T-helper 1 cell treated with Interleukin-12 subunit alpha and Interleukin-12 subunit beta and Interleukin-4 antibody, amounts not matched to agents 30 μg/mL and 1 μg/mL, for 36 hours (primary cell): ENCODE results near the gene P2RY13.

ENCODE experiments used
- H3K27ac Mint-ChIP-seq: one replicate; pipeline ENCODE4 v1.8.0; 2021; ENCODE audit warnings: mild to moderate bottlenecking, mixed read lengths
- H3K27me3 Mint-ChIP-seq: one replicate; pipeline ENCODE4 v1.8.0; 2021; ENCODE audit warnings: low read depth, mixed read lengths
- H3K36me3 Mint-ChIP-seq: one replicate; pipeline ENCODE4 v1.8.0; 2021; ENCODE audit warnings: low read depth, mixed read lengths
- H3K4me1 Mint-ChIP-seq: one replicate; pipeline ENCODE4 v1.8.0; 2021; ENCODE audit warnings: low read depth, mixed read lengths
- H3K4me3 Mint-ChIP-seq: one replicate; pipeline ENCODE4 v1.8.0; 2021; ENCODE audit warnings: mild to moderate bottlenecking, moderate library complexity, mixed read lengths
- H3K9me3 Mint-ChIP-seq: one replicate; pipeline ENCODE4 v1.8.0; 2021; ENCODE audit warnings: mixed read lengths

P2RY13 gene

GRCh38 chr3:151293127-151293526, 36.2 kb downstream of the P2RY13 start:
- Mint-ChIP-seq H3K4me1 (no peaks in the 10 kb centered on the region), H3K4me3 (no peak overlapping the region), H3K27ac (no peak overlapping the region), H3K9me3 (no peaks in the 10 kb centered on the region), H3K27me3 (peaks cover 47% of the 10 kb centered on the region), H3K36me3 (no peaks in the 10 kb centered on the region)

- no peaks in the 10 kb centered on the region for H3K36me3 Mint-ChIP-seq
- peaks cover 31% of the 10 kb centered on the region for H3K27me3 Mint-ChIP-seq
- no peak overlapping the region for H3K27ac Mint-ChIP-seq
- H3K4me1 Mint-ChIP-seq = no peaks in the 10 kb centered on the region
- no peaks in the 10 kb centered on the region for H3K9me3 Mint-ChIP-seq
- no peak overlapping the region for H3K4me3 Mint-ChIP-seq
Measured at GRCh38 chr3:151290673-151291072, 38.7 kb downstream of the P2RY13 start.

GRCh38 chr3:151289445-151289844, 39.9 kb downstream of the P2RY13 start:
- H3K4me1 Mint-ChIP-seq = peaks cover under 1% of the 10 kb centered on the region
- no peak overlapping the region for H3K27ac Mint-ChIP-seq
- no peaks in the 10 kb centered on the region for H3K9me3 Mint-ChIP-seq
- H3K27me3 Mint-ChIP-seq = peaks cover 19% of the 10 kb centered on the region
- no peak overlapping the region for H3K4me3 Mint-ChIP-seq
- no peaks in the 10 kb centered on the region for H3K36me3 Mint-ChIP-seq

- no peak overlapping the region for H3K27ac Mint-ChIP-seq
Measured at GRCh38 chr3:151285940-151286339, 43.4 kb downstream of the P2RY13 start.

GRCh38 chr3:151283907-151284461, 45.4 kb downstream of the P2RY13 start:
- Mint-ChIP-seq H3K4me3 (peak overlapping the region; percentile 3), H3K4me1 (peaks cover 38% of the 10 kb centered on the region), H3K27ac (peak overlapping the region; percentile 68), H3K9me3 (no peaks in the 10 kb centered on the region), H3K27me3 (peaks cover 4% of the 10 kb centered on the region), H3K36me3 (no peaks in the 10 kb centered on the region)

More at GRCh38 chr3:151285940-151286339, 43.4 kb downstream of the P2RY13 start:
- Mint-ChIP-seq H3K4me1 (peaks cover 26% of the 10 kb centered on the region), H3K9me3 (no peaks in the 10 kb centered on the region), H3K27me3 (peaks cover 5% of the 10 kb centered on the region), H3K36me3 (no peaks in the 10 kb centered on the region), H3K4me3 (no peak overlapping the region)

- H3K36me3 Mint-ChIP-seq = no peaks in the 10 kb centered on the region
- H3K4me3 Mint-ChIP-seq = no peak overlapping the region
- H3K4me1 Mint-ChIP-seq = peaks cover 44% of the 10 kb centered on the region
- peak overlapping the region; percentile 37 for H3K27ac Mint-ChIP-seq
- H3K27me3 Mint-ChIP-seq = no peaks in the 10 kb centered on the region
- H3K9me3 Mint-ChIP-seq = no peaks in the 10 kb centered on the region
Measured at GRCh38 chr3:151283387-151283786, 46.0 kb downstream of the P2RY13 start.

GRCh38 chr3:151282921-151283320, 46.4 kb downstream of the P2RY13 start:
- no peaks in the 10 kb centered on the region for H3K9me3 Mint-ChIP-seq
- no peaks in the 10 kb centered on the region for H3K27me3 Mint-ChIP-seq
- no peaks in the 10 kb centered on the region for H3K36me3 Mint-ChIP-seq
- no peak overlapping the region for H3K4me3 Mint-ChIP-seq
- peaks cover 48% of the 10 kb centered on the region for H3K4me1 Mint-ChIP-seq
- peak overlapping the region; percentile 37 for H3K27ac Mint-ChIP-seq

- H3K36me3 Mint-ChIP-seq = no peaks in the 10 kb centered on the region
- H3K4me1 Mint-ChIP-seq = peaks cover 51% of the 10 kb centered on the region
- no peak overlapping the region for H3K27ac Mint-ChIP-seq
- no peak overlapping the region for H3K4me3 Mint-ChIP-seq
- no peaks in the 10 kb centered on the region for H3K9me3 Mint-ChIP-seq
- H3K27me3 Mint-ChIP-seq = no peaks in the 10 kb centered on the region
Measured at GRCh38 chr3:151281671-151282324, 47.6 kb downstream of the P2RY13 start.

- Mint-ChIP-seq H3K36me3 (peaks cover 13% of the 10 kb centered on the region), H3K27me3 (no peaks in the 10 kb centered on the region), H3K4me3 (peak within 1 kb of the TSS; percentile 83), H3K9me3 (no peaks in the 10 kb centered on the region), H3K4me1 (peaks cover 68% of the 10 kb centered on the region), H3K27ac (peak within 1 kb of the TSS; percentile 95)
Measured at GRCh38 chr3:151278230-151278629, 51.1 kb downstream of the P2RY13 start, which contains the start of gene P2RY14. Gene P2RY14, minus strand, starts transcription at chr3:151278542. Its CDS starts 64,226 bp downstream, at chr3:151214316.

GRCh38 chr3:151276687-151277042, 52.7 kb downstream of the P2RY13 start:
- no peaks in the 10 kb centered on the region for H3K9me3 Mint-ChIP-seq
- peaks cover 13% of the 10 kb centered on the region for H3K36me3 Mint-ChIP-seq
- H3K27me3 Mint-ChIP-seq = no peaks in the 10 kb centered on the region
- H3K4me1 Mint-ChIP-seq = peaks cover 64% of the 10 kb centered on the region
- peak overlapping the region; percentile 88 for H3K27ac Mint-ChIP-seq
- peak overlapping the region; percentile 77 for H3K4me3 Mint-ChIP-seq
